ENCODE measurements around the gene SH3BP2. TPM values are rescaled to one million over a fixed set of nuclear protein-coding genes. Genes with fewer than 3 reads are reported as not detected.

Gene SH3BP2
- polyA plus RNA-seq, 3 donors from 2014 or later = 12.6 to 71.0 (median 22.7) TPM

DNA sequence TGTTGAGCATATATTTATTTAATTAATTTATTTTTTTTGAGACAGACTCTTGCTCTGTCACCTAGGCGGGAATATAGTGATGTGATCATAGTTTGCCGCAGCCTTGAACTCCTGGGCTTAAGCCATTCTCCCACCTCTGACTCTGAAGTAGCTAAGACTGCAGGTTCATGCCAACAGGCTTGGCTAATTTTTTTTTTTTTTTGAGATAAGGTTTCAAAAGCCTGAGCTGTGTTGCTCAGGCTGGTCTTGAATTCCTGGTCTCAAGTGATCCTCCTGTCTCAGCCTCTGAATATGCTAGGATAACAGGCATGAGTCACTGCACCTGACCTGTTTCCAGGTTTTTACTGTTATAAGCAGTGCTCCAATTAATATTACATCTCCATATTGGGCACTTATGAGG lies 55.6 kb downstream of the SH3BP2 start:
- peaks cover 83 to 85% of the 10 kb centered on the region in 2 donors for H3K4me1 Mint-ChIP-seq
- H3K4me3 Mint-ChIP-seq = no peak overlapping the region
- peaks cover 11 to 17% (median 14%) of the 10 kb centered on the region in 3 donors for H3K27me3 Mint-ChIP-seq (ENCODE audit: low read depth in 3 of 3)
- H3K9me3 Mint-ChIP-seq = no peaks in the 10 kb centered on the region
- no peak for DNase-seq
- H3K36me3 Mint-ChIP-seq = no peaks in the 10 kb centered on the region
- peak overlapping the region in 4 of 6 donors; percentile 36 to 78 (median 53) for H3K27ac Mint-ChIP-seq

DNA sequence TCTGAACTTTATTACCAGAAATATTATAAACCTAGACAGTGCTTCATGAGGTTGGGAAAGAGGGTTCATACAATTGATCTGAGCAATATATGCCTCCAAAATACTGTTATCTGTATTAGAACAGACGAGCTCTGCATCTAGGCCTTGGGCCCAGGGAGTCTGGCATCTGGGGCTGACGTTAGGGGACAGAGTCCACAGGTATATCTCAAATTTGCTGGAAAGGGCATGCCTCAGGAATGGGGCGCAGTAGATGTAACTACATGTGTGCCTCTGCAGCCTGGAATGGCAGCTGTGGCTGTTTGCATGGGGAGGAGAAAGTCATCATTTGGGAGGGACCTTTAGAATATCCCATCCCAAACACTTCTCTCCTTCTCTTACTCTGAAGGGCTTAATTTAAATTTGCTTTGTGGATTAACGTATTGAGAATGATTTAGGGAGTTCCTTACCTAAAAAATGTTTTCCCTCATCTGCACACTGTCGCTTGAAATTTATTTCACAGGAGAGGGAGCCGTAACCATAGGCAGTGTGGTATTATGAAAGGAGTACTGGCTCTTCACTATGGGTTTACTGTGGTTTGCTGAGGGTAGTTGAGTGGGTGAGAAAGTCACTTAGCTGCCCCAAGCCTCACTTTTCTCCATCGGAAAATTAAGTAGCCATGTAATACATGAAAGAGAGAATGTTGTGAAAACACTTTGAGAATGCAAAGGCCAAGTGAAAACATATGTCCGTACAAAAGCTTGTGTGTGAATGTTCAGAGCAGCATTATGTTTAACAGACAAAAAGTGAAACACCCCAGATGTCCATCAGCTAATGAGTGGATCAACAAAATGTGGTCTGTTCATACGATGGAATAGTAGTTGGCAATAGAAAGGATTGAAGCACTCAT lies 56.6 kb downstream of the SH3BP2 start:
- Mint-ChIP-seq H3K4me1 (peaks cover 91 to 92% of the 10 kb centered on the region in 2 donors), H3K27ac (peak overlapping the region; percentile 78 to 91 (median 86)), H3K27me3 (ENCODE audit: low read depth in 3 of 3) (peaks cover 5 to 11% (median 7%) of the 10 kb centered on the region in 3 donors), H3K9me3 (no peaks in the 10 kb centered on the region), H3K36me3 (peaks cover 0 to 2% (median 0%) of the 10 kb centered on the region in 3 donors), H3K4me3 (peak overlapping the region; percentile 62 to 79 (median 71))
- no peak for DNase-seq

DNA sequence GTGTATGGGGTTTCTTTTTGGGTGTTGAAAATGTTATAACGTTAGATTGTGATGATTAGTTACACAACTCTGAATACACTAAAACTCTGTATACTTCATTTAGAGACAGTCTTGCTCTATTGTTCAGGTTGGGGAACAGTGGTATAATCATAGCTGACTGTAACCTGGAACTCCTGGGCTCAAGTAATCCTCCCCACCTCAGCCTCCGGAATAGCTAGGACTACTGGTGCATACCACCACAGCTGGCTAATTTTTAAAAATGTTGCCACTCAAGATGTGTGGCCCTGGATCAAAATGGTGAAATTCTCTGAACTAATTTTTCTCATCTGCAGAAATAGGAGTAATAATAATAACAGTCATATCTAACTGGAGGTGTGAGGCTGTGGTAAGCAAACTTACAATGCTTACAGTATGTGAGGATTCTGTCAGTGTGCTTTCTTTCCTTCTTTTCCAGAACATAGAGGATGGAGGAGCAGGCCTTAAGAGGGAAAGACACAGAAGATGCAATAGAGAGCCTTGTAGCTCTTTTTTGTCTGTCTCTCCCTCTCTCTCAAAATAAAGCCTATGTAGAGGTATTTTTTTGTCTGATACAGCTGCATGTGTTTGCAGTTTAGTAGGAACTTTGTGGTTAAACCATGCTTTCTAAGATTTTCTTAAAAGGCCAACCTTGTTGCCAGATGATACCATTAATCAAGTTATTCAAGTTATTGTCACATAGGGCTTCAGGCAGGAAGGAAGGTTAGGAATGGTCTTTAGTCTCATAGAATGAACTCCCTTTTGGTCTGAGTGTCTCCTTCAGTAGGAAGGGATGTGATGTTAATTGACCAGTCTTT lies 58.3 kb downstream of the SH3BP2 start:
- DNase-seq = no peak
- H3K27me3 Mint-ChIP-seq (ENCODE audit: low read depth in 3 of 3) = peaks cover 0 to 4% (median 0%) of the 10 kb centered on the region in 3 donors
- peak overlapping the region; percentile 67 to 80 (median 75) for H3K4me3 Mint-ChIP-seq
- no peaks in the 10 kb centered on the region for H3K9me3 Mint-ChIP-seq
- H3K36me3 Mint-ChIP-seq = peaks cover 0 to 6% (median 0%) of the 10 kb centered on the region in 3 donors
- peaks cover 90% of the 10 kb centered on the region in 2 donors for H3K4me1 Mint-ChIP-seq
- peak overlapping the region; percentile 78 to 92 (median 86) for H3K27ac Mint-ChIP-seq

DNA sequence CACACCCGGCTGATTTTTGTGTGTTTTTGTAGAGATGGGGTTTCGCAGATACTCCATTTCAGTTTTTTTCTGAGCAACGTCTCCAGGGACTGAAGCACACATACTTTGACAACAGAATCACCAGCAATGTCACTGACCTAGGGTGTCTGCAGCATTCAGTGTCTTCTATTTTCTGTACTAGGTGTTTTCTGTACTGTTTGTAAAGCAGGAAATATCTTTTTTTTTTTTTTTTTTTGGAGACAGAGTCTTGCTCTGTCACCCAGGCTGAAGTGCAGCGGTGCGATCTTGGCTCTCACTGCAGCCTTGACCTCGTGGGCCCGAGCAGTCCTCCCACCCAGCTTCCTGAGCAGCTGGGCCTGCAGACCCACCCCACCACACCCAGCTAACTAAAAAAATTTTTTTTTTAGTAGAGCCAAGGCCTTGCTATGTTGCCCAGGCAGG lies 59.6 kb downstream of the SH3BP2 start:
- no peaks in the 10 kb centered on the region for H3K27me3 Mint-ChIP-seq (ENCODE audit: low read depth in 3 of 3)
- H3K4me1 Mint-ChIP-seq = peaks cover 89 to 91% of the 10 kb centered on the region in 2 donors
- peak overlapping the region; percentile 78 to 93 (median 88) for H3K27ac Mint-ChIP-seq
- DNase-seq = peak; percentile 29 to 41 (median 34)
- H3K9me3 Mint-ChIP-seq = no peaks in the 10 kb centered on the region
- H3K36me3 Mint-ChIP-seq = peaks cover 0 to 6% (median 0%) of the 10 kb centered on the region in 3 donors
- peak overlapping the region; percentile 67 to 80 (median 75) for H3K4me3 Mint-ChIP-seq

DNA sequence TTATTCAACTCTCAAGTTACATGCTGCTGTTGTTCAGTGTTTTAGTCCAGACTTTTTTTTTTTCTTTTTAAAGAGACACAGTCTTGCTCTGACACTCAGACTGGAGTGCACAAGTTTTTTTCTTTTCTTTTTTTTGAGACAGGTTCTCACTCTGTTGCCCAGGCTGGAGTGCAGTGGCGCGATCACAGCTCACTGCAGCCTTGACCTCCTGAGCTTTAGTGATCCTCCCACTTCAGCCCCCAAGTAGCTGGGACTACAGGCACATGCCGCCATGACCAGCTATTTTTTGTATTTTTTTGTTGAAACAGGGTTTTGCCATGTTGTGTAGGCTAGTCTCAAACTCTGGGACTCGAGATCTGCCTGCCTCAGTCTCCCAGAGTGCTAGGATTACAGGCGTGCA lies 62.7 kb downstream of the SH3BP2 start:
- peaks cover 0 to 6% (median 0%) of the 10 kb centered on the region in 3 donors for H3K36me3 Mint-ChIP-seq
- peak overlapping the region in 2 of 5 donors; percentile 21 to 45 for H3K4me3 Mint-ChIP-seq
- DNase-seq = no peak
- peaks cover 90 to 93% of the 10 kb centered on the region in 2 donors for H3K4me1 Mint-ChIP-seq
- H3K27ac Mint-ChIP-seq = peak overlapping the region in 5 of 6 donors; percentile 6 to 89 (median 79)
- no peaks in the 10 kb centered on the region for H3K9me3 Mint-ChIP-seq
- H3K27me3 Mint-ChIP-seq (ENCODE audit: low read depth in 3 of 3) = no peaks in the 10 kb centered on the region

DNA sequence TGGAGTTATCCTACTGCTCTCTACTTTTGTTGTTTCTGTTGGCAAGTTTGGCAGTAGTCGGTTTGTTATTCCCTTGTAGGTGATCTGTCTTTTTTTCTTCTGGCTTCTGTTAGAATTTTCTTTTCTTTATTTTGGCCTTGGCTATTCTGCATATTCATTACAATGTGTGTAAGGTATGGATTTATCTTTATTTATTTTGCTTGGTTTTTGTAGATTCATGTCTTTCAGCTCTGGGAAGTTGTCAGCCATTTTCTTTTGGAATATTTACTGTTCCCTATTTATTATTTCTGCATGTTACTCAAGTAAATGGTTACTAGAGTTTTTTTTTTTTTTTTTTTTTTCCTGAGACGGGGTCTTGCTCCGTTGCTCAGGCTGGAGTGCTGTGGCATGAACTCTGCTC lies 63.4 kb downstream of the SH3BP2 start:
- H3K27ac Mint-ChIP-seq = peak overlapping the region; percentile 73 to 88 (median 82)
- DNase-seq = no peak
- H3K9me3 Mint-ChIP-seq = no peaks in the 10 kb centered on the region
- H3K4me3 Mint-ChIP-seq = peak overlapping the region in 3 of 5 donors; percentile 18 to 40 (median 29)
- peaks cover 0 to 6% (median 0%) of the 10 kb centered on the region in 3 donors for H3K36me3 Mint-ChIP-seq
- H3K27me3 Mint-ChIP-seq (ENCODE audit: low read depth in 3 of 3) = no peaks in the 10 kb centered on the region
- H3K4me1 Mint-ChIP-seq = peaks cover 90 to 93% of the 10 kb centered on the region in 2 donors

DNA sequence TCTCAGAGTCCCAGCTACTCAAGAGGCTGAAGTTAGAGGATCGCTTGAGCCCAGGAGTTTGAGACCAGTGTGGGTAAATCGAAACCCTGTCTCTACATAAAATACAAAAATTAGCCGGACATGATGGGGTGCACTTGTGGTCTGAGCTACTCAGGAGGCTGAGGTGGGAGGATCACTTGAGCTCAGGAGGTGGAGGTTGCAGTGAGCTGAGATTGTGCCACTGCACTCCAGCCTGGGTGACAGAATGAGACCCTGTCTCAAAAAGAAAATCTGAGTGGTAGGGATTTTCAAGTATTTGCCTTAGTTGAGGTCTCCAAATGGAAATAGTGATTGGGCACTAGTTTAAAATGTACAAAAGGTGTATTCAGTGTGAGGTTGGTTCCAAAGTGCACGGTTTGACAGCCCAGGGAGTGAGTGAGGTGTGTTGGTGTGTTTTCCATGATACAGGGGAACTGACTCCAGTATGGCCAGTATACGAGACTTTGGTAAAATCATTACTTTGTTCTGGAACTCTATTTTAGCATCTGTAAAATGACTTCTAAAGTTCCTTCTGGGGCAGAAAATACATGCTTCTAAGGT lies 64.6 kb downstream of the SH3BP2 start:
- Mint-ChIP-seq H3K27ac (peak overlapping the region in 5 of 6 donors; percentile 35 to 86 (median 71)), H3K27me3 (ENCODE audit: low read depth in 3 of 3) (no peaks in the 10 kb centered on the region), H3K36me3 (peaks cover 0 to 6% (median 0%) of the 10 kb centered on the region in 3 donors), H3K4me1 (peaks cover 89 to 93% of the 10 kb centered on the region in 2 donors), H3K9me3 (no peaks in the 10 kb centered on the region), H3K4me3 (peak overlapping the region in 2 of 5 donors; percentile 8 to 18)
- no peak for DNase-seq

DNA sequence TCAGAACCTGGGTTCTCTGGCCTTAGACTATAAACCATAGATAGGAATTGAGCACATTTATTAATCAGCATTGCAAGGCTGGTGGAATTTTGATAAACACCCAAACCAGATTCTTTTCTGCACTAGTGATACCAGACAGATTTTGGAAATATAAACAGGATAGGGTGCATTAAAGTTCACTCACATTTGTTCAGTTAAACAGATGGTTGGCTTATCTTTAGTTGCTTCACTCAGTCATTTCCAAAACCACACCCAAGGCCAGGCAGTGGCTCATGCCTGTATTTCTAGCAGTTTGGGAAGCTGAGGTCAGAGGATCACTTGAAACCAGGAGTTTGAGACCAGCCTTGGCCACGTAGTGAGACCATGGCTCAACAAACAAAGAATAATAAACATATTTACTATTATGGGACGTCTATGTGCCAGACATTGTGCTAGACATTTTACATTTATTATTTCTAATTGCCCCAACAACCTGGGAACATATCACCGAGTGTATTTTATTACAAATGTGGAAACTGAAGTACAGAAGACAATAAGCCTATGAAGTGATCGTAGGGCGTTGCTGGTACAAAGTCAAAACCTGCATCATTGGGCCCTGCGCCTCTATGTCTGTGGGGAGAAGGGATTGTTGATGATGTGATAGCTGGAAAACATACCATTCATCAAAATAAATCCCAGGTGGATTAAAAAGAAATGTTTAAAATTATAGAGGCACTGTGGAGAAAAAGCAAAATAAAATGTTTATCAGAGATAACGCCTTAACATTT lies 65.7 kb downstream of the SH3BP2 start:
- Mint-ChIP-seq H3K36me3 (peaks cover 0 to 6% (median 0%) of the 10 kb centered on the region in 3 donors), H3K4me1 (peaks cover 86 to 96% of the 10 kb centered on the region in 2 donors), H3K4me3 (peak overlapping the region in 2 of 5 donors; percentile 18 to 21), H3K27ac (peak overlapping the region in 5 of 6 donors; percentile 29 to 83 (median 71)), H3K27me3 (ENCODE audit: low read depth in 3 of 3) (no peaks in the 10 kb centered on the region), H3K9me3 (no peaks in the 10 kb centered on the region)
- no peak for DNase-seq

DNA sequence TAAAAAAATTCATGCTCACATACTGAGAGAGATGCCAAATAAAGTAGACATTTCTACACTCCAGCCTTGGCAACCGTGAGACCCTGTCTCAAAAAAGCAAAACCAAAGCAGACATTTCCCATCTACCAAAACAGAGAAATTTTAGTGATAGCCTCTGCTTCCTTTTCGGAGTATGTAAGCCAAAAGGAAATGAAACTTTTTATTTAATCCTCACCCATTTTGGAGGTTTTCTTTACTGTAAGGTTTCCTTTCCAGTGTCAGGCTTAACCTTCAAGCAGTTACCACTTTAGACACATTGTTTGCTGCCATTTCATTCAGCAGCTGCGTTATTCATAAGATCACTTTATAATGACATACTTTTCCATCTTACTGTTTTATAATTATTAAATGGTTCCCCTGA lies 66.6 kb downstream of the SH3BP2 start:
- DNase-seq = no peak
- H3K27me3 Mint-ChIP-seq (ENCODE audit: low read depth in 3 of 3) = no peaks in the 10 kb centered on the region
- H3K9me3 Mint-ChIP-seq = no peaks in the 10 kb centered on the region
- peak overlapping the region in 4 of 5 donors; percentile 29 to 56 (median 48) for H3K4me3 Mint-ChIP-seq
- H3K36me3 Mint-ChIP-seq = peaks cover 0 to 4% (median 0%) of the 10 kb centered on the region in 3 donors
- peaks cover 82 to 92% of the 10 kb centered on the region in 2 donors for H3K4me1 Mint-ChIP-seq
- peak overlapping the region; percentile 53 to 88 (median 80) for H3K27ac Mint-ChIP-seq

DNA sequence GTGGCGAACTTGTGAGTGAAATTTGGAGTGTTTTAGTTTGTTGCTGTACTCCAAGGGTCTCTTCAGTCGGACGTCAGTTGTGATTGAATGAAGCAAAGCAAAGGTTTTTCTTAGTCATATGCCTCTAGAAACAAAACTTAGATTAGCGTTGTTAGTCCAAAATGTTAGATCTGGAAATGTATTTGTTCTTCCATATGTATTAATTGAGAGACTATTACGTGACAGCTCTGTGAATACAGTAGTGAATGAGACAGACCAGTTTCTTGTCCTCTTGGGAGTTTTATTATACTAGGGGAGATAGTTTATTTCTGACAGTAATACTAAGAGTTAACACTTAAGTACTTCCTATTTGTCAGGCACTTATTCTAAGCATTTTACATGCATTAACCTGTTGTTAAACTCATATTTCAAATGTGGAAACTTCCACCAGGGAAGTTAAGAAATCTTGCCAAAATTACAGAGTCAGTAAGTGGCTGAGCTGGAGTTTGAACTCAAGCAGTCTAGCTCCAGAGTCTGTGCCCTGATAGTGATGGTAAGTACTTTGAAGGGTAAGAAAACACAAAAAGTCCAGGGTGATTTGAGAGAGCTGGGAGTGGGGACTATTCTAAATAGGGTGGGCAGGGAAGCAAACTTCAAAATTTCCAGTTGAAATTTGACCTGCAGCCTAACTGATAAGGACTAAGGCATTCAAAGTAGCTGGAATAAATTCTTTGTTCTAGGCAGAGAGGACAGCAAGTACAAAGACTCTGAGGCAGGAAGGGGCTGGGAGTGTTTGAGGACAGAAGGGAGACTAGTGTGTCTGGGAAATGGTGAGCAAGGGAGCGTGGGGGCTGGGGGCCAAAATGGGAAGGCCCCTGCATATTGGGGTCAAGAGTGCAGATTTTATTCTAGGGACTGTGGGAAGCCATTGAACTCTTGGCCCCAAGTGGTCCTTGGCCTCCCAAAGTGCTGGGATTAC lies 67.8 kb downstream of the SH3BP2 start:
- H3K4me1 Mint-ChIP-seq = peaks cover 81 to 92% of the 10 kb centered on the region in 2 donors
- H3K36me3 Mint-ChIP-seq = no peaks in the 10 kb centered on the region
- peak overlapping the region; percentile 19 to 56 (median 44) for H3K4me3 Mint-ChIP-seq
- no peak for DNase-seq
- no peaks in the 10 kb centered on the region for H3K9me3 Mint-ChIP-seq
- H3K27me3 Mint-ChIP-seq (ENCODE audit: low read depth in 3 of 3) = no peaks in the 10 kb centered on the region
- H3K27ac Mint-ChIP-seq = peak overlapping the region; percentile 73 to 83 (median 80)

DNA sequence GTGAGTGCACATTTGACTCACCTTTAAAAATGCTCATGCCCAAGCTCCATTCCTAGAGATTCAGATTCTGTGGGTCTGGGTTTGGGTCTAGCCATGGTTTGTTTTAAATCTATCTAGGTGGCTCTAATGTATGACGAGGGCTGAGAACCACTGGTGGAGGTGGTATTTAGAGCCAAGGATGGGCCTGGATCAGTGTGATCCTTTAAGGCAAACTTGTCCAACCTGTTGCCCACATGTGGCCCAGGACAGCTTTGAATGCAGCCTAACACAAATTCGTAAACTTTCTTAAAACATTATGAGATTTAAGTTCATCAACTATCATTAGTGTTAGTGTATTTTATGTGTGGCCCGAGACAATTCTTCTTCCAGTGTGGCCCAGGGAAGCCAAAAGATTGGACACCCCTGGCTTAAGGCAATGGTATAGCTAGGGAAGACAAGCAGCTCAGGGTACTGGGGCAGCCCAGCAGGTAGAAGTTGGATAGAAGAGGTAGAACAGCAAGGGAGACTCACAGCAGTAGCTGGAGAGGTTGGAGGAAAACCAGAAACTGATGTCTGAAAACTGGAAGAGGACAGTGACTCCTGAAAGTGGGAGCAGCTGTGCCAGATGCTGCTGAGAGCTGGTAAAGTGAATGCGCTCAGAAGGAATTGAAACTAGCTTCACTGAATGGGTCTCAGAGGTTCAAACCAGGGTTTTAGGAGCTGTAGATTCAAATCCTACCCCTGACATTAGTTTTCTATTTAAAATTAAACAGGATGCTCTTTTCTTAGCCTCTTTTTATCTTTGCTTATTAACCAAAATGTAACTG lies 68.9 kb downstream of the SH3BP2 start:
- peaks cover 83 to 95% of the 10 kb centered on the region in 2 donors for H3K4me1 Mint-ChIP-seq
- H3K9me3 Mint-ChIP-seq = no peaks in the 10 kb centered on the region
- H3K4me3 Mint-ChIP-seq = peak overlapping the region in 2 of 5 donors; percentile 18 to 25
- no peaks in the 10 kb centered on the region for H3K36me3 Mint-ChIP-seq
- no peaks in the 10 kb centered on the region for H3K27me3 Mint-ChIP-seq (ENCODE audit: low read depth in 3 of 3)
- H3K27ac Mint-ChIP-seq = peak overlapping the region; percentile 24 to 89 (median 74)
- DNase-seq = no peak
